HG03469 (cell line): Measurements from ENCODE around the gene OPN1MW3.
A peak's percentile ranks its signal among the peaks of the same experiment; 100 is the strongest.
"Not testable (repeated sequence)": the region's sequence is repeated elsewhere in the genome, so short reads cannot be mapped to it uniquely, and the experiment has no call there.

Source experiments
- ATAC-seq: cut with Tn5 transposase; IDR thresholded peaks from one replicate; pipeline ENCODE4 v1.9.1; 2021; ENCODE audit warnings: mild to moderate bottlenecking, moderate library complexity, moderate number of reproducible peaks; ENCODE audit not compliant: unreplicated experiment

Gene OPN1MW3

DNA sequence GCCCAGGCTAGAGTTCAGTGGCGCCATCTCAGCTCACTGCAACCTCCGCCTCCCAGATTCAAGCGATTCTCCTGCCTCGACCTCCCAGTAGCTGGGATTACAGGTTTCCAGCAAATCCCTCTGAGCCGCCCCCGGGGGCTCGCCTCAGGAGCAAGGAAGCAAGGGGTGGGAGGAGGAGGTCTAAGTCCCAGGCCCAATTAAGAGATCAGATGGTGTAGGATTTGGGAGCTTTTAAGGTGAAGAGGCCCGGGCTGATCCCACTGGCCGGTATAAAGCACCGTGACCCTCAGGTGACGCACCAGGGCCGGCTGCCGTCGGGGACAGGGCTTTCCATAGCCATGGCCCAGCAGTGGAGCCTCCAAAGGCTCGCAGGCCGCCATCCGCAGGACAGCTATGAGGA is at the start of gene OPN1MW3:
Gene OPN1MW3, plus strand, starts transcription at position 301 of the 400 bp plus-strand sequence. Its CDS starts 38 bp downstream, at position 339.
- ATAC-seq = not testable (repeated sequence)

DNA sequence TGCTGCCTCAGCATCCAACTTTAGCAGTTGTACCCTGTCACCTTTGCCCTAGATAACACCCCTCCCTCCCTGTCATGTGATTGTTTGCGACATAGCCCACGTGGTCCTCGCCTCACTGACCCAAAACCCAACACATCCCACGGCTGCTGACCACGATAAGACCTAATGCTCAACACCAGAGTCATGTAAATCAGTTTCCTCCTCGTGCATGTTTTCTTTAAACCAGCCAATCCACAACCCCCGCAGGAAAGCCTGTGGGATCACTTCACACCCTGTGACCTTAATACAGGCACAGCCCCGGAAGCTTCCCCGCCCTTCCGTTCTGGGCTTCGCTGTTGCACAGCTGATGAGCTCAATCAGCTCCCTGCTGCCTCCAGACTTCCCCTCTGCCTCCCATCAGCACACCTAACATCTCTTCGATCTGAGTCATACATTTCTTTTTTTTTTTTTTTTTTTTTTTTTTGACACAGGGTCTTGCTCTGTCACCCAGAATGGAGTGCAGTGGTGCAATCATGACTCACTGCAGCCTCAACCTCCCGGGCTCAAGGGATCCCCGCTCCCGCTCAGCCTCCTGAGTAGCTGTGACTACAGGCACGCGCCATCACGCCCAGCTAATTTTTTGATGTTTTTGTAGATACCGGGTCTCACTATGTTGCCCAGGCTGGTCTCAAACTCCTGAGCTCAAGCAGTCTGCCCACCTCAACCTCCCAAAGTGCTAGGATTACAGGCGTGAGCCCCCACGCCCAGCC is 47.5 kb upstream of the OPN1MW3 start:
- ATAC-seq = not testable (repeated sequence)

DNA sequence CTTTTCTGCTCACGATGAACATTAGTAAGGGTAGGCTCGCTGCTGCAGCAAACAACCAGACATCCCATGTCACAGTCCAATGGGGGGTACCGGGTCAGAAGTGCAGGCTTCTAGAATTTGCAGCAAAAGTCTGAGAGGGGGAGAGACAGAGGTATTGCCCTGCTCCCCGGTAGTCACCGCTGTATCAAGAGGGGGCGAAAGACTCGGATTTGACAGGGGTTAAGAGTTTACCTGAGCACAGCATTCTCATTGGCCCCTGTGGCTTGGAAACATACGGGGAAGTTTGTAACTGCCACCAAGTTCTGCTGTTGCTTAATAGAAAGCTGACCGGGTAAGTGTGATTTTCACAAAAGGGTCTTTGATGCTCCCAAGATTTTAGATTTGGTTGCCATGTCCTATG is 46.3 kb upstream of the OPN1MW3 start:
- ATAC-seq = not testable (repeated sequence)

DNA sequence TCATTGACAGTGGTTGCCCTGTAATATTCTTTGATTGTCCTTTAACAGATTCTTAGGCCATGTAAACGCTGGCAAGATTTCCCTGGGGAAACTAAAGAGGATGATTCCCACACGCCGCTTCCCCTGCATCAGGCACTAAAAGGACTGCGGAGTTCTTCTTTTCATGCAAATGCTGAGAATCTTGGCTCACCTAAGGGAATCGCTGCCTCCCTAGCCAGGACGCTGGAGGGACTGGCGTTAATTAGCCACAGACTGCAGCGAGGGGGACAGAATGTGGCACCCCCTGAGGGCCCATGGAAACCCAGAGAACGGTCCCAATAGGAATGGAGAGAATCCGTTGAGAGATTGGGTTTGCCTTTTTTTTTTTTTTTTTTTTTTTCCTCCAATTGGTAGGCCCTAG is 45.9 kb upstream of the OPN1MW3 start:
- ATAC-seq = not testable (repeated sequence)

DNA sequence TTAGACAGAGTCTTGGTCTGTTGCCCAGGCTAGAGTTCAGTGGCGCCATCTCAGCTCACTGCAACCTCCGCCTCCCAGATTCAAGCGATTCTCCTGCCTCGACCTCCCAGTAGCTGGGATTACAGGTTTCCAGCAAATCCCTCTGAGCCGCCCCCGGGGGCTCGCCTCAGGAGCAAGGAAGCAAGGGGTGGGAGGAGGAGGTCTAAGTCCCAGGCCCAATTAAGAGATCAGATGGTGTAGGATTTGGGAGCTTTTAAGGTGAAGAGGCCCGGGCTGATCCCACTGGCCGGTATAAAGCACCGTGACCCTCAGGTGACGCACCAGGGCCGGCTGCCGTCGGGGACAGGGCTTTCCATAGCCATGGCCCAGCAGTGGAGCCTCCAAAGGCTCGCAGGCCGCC is 37.9 kb upstream of the OPN1MW3 start, which contains the start of gene OPN1MW2:
Gene OPN1MW2, plus strand, starts transcription at position 301 of the 400 bp plus-strand sequence. Its CDS starts 60 bp downstream, at position 361.
- not testable (repeated sequence) for ATAC-seq

DNA sequence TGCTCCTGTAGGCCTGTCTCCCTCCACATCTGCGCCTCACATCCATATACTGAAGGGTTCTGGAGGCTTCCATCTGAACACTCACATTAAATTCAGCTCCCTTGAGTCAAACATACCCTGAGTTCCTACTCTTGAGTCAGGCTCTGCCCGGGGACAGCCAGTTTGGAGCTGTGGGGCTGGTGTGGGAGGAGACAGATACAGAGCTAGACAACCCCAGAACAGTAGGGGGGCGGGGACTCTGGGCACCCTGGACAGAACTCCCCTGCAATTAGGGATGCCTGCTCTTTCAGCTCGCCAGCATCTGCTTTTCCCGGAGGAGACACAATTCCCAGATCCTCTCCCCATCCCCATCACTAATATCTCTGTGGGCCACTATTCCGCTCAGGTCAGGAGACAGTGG is 32.1 kb upstream of the OPN1MW3 start:
- not testable (repeated sequence) for ATAC-seq

DNA sequence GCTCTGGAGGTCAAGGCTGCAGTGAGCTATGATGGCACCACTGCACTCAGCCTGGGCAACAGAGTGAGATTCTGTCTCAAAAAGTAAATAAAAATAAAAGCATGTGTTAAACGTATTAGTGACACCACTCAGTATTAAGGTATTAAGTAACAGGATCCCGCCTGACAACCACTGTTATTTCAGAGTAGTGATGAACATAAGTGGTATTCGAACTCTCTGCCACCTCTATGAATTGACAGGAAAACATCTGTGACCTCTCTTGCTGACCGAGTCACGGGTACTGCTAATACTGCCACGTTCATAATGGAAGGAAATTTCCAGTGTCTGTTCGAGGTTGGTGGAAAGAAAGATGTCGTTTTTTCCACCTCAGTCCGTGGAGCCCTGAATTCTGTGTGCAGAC is 30.7 kb upstream of the OPN1MW3 start:
- not testable (repeated sequence) for ATAC-seq

DNA sequence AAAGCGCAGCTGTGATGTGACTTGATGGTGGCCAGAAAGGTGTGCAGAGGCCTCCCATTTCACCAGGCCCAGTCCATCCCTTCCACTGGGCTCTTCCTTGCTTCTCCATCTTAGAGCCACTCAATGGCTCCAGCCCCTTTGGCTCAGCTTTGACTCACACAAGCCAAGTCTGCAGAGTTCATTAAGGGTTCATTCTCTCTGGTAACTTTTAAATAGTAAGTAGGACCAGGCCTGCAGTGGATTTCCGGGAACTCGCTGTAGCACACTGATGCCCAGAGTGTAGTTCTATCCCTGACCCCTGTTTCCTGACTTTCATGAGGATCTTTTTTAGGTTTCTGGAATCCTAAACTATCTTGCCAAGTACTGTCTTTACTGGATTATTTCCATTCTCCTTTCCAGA is 25.9 kb upstream of the OPN1MW3 start:
- not testable (repeated sequence) for ATAC-seq

DNA sequence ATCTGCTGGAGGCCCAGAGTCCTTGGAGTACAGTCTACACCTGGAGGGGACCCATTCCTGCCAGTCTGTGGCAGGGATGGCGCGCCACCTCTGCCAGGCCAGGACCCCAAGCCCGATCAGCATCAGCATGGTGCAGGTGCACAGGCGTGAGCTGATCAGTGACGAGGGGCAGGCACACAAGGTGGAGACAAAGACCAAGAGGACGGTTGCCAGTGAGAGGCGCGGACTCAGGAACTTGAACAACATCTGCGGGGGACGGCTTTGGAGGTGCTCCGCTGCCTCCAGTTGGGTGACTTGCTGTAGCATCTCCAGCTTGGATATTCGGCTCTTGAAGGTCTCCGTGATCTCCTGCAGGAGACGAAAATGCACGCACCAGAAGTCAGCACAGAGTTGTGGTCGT is 23.8 kb upstream of the OPN1MW3 start:
- not testable (repeated sequence) for ATAC-seq

DNA sequence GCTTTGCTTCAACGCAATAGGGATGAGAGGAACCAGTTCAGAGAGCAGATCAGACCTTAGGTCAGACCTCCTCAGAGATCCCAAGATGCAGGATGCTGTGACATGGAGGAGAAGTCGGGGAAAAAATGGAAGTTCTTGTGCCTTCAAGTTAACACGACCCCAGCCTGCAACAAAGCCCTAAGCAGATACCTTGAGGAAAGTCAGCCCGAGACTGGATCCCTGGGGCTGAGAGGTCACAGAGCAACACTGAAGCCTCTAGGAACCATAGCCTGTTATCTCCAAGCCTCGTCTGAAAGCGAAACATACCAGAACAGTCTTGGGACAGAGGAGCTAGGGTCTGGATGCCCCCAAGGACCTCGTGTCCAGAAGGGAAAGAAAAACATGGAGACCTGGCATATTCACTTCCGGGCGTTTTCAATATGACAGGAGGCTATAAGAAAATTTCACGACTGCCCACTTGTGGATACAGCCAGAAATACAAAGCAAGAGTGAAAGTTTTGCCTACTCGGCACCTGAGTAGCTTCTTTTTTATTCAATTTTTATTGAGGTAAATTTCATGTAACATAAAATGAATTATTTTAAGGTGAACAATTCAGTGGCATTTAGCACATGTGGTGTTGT is 18.3 kb upstream of the OPN1MW3 start:
- ATAC-seq = not testable (repeated sequence)

DNA sequence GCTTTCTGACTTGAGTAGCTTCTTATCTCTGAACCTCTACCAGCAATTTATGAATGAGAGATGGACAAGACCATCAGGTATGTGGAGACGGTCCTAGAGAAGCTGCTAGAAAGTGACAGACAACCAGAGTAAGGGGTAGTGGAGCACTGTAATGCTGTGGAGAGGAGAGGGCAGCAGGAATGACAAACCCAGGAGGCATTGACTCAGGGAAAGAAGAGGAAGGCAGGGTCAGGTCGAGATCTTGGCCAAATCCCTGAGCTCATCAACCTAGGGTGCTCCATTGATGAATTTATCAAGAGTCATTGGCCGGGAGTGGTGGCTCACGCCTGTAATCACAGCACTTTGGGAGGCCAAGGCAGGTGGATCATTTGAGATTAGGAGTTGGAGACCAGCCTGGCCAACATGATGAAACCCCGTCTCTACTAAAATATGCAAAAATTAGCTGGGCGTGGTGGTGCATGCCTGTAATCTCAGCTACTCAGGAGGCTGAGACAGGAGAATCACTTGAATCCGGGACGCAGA is 17.3 kb upstream of the OPN1MW3 start:
- not testable (repeated sequence) for ATAC-seq

DNA sequence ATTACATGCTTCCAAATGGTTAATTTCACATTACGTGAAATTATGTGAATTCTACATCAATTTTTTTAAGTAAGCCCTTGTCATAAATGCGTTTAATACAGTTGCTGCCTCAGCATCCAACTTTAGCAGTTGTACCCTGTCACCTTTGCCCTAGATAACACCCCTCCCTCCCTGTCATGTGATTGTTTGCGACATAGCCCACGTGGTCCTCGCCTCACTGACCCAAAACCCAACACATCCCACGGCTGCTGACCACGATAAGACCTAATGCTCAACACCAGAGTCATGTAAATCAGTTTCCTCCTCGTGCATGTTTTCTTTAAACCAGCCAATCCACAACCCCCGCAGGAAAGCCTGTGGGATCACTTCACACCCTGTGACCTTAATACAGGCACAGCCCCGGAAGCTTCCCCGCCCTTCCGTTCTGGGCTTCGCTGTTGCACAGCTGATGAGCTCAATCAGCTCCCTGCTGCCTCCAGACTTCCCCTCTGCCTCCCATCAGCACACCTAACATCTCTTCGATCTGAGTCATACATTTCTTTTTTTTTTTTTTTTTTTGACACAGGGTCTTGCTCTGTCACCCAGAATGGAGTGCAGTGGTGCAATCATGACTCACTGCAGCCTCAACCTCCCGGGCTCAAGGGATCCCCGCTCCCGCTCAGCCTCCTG is 9.9 kb upstream of the OPN1MW3 start:
- not testable (repeated sequence) for ATAC-seq

DNA sequence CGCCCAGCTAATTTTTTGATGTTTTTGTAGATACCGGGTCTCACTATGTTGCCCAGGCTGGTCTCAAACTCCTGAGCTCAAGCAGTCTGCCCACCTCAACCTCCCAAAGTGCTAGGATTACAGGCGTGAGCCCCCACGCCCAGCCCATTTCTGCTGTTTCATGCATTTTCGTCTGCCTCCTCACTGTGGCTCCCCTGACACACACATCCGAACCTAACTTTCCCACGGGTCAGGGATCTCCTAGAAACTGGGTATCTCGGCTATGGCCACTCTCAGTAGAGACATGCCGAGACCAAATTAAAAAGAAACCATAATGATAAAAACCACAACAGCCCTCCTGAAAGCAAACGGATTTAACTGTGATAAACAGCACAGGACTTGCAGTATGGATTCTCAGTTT is 9.3 kb upstream of the OPN1MW3 start:
- ATAC-seq = not testable (repeated sequence)

DNA sequence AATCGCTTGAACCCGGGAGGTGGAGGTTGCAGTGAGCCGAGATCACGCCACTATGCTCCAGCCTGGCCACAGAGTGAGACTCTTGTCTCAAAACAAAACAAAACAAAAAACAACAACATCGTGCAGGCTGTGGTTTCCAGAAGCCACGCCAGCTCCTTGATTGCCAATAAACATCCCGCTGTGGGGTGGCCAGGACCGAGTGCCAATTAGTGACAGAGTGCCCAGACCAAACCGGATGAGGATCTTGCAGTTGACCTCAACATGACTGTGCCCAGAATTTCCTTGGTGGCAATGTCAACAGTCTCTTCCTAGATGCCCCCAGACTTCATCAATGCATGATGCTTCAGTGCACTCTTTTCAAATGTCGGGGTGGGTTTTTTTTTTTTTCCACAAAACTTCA is 1.3 kb downstream of the OPN1MW3 start:
- ATAC-seq = not testable (repeated sequence)

DNA sequence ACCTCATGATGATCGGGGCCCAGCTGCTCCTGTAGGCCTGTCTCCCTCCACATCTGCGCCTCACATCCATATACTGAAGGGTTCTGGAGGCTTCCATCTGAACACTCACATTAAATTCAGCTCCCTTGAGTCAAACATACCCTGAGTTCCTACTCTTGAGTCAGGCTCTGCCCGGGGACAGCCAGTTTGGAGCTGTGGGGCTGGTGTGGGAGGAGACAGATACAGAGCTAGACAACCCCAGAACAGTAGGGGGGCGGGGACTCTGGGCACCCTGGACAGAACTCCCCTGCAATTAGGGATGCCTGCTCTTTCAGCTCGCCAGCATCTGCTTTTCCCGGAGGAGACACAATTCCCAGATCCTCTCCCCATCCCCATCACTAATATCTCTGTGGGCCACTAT is 5.7 kb downstream of the OPN1MW3 start:
- ATAC-seq = not testable (repeated sequence)

DNA sequence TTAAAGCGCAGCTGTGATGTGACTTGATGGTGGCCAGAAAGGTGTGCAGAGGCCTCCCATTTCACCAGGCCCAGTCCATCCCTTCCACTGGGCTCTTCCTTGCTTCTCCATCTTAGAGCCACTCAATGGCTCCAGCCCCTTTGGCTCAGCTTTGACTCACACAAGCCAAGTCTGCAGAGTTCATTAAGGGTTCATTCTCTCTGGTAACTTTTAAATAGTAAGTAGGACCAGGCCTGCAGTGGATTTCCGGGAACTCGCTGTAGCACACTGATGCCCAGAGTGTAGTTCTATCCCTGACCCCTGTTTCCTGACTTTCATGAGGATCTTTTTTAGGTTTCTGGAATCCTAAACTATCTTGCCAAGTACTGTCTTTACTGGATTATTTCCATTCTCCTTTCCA is 11.9 kb downstream of the OPN1MW3 start:
- ATAC-seq = not testable (repeated sequence)

DNA sequence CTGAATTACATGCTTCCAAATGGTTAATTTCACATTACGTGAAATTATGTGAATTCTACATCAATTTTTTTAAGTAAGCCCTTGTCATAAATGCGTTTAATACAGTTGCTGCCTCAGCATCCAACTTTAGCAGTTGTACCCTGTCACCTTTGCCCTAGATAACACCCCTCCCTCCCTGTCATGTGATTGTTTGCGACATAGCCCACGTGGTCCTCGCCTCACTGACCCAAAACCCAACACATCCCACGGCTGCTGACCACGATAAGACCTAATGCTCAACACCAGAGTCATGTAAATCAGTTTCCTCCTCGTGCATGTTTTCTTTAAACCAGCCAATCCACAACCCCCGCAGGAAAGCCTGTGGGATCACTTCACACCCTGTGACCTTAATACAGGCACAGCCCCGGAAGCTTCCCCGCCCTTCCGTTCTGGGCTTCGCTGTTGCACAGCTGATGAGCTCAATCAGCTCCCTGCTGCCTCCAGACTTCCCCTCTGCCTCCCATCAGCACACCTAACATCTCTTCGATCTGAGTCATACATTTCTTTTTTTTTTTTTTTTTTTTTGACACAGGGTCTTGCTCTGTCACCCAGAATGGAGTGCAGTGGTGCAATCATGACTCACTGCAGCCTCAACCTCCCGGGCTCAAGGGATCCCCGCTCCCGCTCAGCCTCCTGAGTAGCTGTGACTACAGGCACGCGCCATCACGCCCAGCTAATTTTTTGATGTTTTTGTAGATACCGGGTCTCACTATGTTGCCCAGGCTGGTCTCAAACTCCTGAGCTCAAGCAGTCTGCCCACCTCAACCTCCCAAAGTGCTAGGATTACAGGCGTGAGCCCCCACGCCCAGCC is 27.3 kb downstream of the OPN1MW3 start:
- ATAC-seq = peak; percentile 60

DNA sequence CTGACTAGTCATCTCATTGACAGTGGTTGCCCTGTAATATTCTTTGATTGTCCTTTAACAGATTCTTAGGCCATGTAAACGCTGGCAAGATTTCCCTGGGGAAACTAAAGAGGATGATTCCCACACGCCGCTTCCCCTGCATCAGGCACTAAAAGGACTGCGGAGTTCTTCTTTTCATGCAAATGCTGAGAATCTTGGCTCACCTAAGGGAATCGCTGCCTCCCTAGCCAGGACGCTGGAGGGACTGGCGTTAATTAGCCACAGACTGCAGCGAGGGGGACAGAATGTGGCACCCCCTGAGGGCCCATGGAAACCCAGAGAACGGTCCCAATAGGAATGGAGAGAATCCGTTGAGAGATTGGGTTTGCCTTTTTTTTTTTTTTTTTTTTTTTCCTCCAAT is 29.0 kb downstream of the OPN1MW3 start:
- ATAC-seq = not testable (repeated sequence)

DNA sequence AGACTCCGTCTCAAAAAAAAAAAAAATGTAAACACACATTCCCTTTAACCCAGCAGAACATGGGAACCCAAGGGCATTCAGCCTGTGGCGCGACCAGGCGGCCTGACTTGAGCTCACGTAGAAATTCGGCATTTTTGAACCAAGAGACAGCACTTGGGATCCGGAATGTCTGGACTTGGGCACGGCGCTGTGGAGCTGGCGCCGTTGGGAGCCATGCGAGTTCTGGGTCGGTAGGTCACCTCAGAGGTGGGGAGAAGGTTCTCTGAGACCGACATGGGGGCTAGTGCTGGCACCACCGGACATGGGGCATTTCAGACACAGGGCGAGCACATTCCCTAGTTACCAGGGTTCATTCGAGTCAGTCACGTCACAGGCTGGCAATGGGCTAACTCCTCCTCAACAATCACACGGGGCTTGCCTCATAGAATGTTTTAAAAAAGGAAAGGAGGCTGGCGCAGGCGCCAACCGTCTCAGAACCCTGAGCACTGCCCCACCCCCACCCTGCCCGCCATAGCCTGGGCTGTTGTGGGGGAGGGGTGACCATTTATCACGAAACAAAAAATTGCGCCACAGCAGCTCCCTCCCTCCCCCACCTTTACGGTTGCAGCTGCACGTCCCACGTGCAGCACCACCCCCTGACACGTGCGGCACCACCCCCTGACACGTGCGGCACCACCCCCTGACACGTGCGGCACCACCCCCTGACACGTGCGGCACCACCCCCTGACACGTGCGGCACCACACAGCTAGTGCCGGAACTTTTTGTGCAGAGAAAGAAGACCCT is 37.6 kb downstream of the OPN1MW3 start, which contains the start of gene TEX28:
Gene TEX28, minus strand, starts transcription at position 334 of the 784 bp plus-strand sequence. CDS start 3,007 bp downstream, outside the sequence.
- no peak for ATAC-seq
